ENCODE data around the gene RDH11.

DNA sequence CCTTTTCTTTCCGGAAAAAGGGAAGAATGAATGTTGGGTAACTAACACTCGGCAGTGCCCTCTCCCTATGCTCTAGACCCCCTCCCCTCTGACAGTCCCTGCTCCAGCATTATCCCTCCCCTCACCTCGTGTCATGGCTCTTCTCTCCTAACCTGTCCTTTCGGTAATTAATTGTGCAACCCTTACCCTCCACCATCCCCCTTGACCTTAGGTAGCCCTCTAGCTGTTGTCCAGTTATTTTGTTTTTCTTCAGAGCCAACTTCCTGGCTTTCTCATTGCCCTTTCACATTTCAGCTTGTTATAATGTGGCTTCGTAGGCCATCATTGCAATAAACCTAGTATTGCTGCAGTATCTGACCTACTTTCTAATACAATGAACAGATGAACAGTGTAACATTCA, 64.6 kb downstream of the RDH11 start:
- TF ChIP-seq, protein P1, sequence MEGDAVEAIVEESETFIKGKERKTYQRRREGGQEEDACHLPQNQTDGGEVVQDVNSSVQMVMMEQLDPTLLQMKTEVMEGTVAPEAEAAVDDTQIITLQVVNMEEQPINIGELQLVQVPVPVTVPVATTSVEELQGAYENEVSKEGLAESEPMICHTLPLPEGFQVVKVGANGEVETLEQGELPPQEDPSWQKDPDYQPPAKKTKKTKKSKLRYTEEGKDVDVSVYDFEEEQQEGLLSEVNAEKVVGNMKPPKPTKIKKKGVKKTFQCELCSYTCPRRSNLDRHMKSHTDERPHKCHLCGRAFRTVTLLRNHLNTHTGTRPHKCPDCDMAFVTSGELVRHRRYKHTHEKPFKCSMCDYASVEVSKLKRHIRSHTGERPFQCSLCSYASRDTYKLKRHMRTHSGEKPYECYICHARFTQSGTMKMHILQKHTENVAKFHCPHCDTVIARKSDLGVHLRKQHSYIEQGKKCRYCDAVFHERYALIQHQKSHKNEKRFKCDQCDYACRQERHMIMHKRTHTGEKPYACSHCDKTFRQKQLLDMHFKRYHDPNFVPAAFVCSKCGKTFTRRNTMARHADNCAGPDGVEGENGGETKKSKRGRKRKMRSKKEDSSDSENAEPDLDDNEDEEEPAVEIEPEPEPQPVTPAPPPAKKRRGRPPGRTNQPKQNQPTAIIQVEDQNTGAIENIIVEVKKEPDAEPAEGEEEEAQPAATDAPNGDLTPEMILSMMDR (IDR thresholded peaks at IDR 0.05), result no peak
- no peak for TF ChIP-seq POLR2A (IDR thresholded peaks at IDR 0.05)

Measured in esophagus squamous epithelium (tissue), 4 donors.